Heart right ventricle (tissue), 16 donors: Measurements from ENCODE around the gene DAW1. TPM values are rescaled to one million over a fixed set of nuclear protein-coding genes. Genes with fewer than 3 reads are reported as not detected.
A peak's percentile ranks its signal among the peaks of the same experiment; 100 is the strongest.

Source experiments
- ATAC-seq, 8 donors: fragments of 200-7000 bp; cut with Tn5 transposase; one replicate each; pipeline ENCODE4 v1.9.1; 2020; ENCODE audit warnings: mild to moderate bottlenecking in 8 of 8, moderate library complexity in 8 of 8, moderate number of reproducible peaks in 1 of 8
- DNase-seq, 2 donors: peaks; one replicate each; pipeline ENCODE4 v3.0.0-alpha.2; 2020
- H3K27ac ChIP-seq, 10 donors: fragments of 200-600 bp; sonication (generic) in 2 of 10; one replicate each; pipeline versions ENCODE4 v1.5.0 to v1.8.0; 2020 to 2022; ENCODE audit warnings: mild to moderate bottlenecking in 3 of 10
- H3K27me3 ChIP-seq, 7 donors: fragments of 200-600 bp; one replicate each; pipeline ENCODE4 v1.8.0; 2021 to 2022; ENCODE audit warnings: mild to moderate bottlenecking in 2 of 7
- H3K36me3 ChIP-seq, 9 donors: fragments of 200-600 bp; sonication (generic) in 1 of 9; one replicate each; pipeline versions ENCODE4 v1.5.0 to v1.8.0; 2020 to 2022; ENCODE audit warnings: mild to moderate bottlenecking in 2 of 9
- H3K4me1 ChIP-seq, 9 donors: fragments of 200-600 bp; sonication (generic) in 1 of 9; one replicate each; pipeline versions ENCODE4 v1.5.0 to v1.8.0; 2020 to 2022; ENCODE audit warnings: mild to moderate bottlenecking in 4 of 9
- H3K4me3 ChIP-seq, 10 donors: fragments of 200-600 bp; sonication (generic) in 2 of 10; one replicate each; pipeline versions ENCODE4 v1.5.0 to v1.8.0; 2020 to 2022; ENCODE audit warnings: mild to moderate bottlenecking in 7 of 10, moderate library complexity in 2 of 10
- H3K9me3 ChIP-seq, 11 donors: fragments of 200-600 bp in 10 of 11; sonication (generic) in 2 of 11; one replicate each; pipeline versions ENCODE4 v1.5.0 to v1.8.0; 2013 to 2022; ENCODE audit warnings: mild to moderate bottlenecking in 2 of 11, control low read depth in 1 of 11, moderate library complexity in 1 of 11
- WGBS, 2 donors: extraction: QIAGEN DNeasy Blood & Tissue Kit; methylation state at CpG; one replicate each; pipeline ENCODE4 v1.1.7; 2013; ENCODE audit warnings: inconsistent platforms in 1 of 2; 5-methylcytosine and 5-hydroxymethylcytosine counted together
- intact Hi-C, 10 donors: fragments of 100-400 bp; cut with DNase I; formaldehyde crosslinking; loops; one replicate each; pipeline versions ENCODE4 v1.11.1 to v1.14.2; 2022
- long read RNA-seq, 3 donors: library from polyadenylated mRNA; unstranded; transcript quantifications; one replicate each; pipeline ENCODE4 v2.0.0, GENCODE V29; 2020 to 2021
- polyA plus RNA-seq, 2 donors: library from polyadenylated mRNA; stranded (reverse); fragments of 200-250 nt; gene quantifications; one replicate each; pipeline ENCODE4 v1.2.3, GENCODE V29; 2013
- total RNA-seq, 10 donors: library from RNA; stranded (reverse); fragmentation: NEBNext Ultra II Directional in 3 of 10; extraction: Animal tissue kit (Norgen Biotek cat#: 25700) in 3 of 10; gene quantifications; one replicate each; pipeline versions ENCODE4 v1.2.1 to v1.2.4, GENCODE V29; 2021 to 2023
- TF ChIP-seq, protein P1 (sequence below), 9 donors: fragments of 200-600 bp; sonication (generic) in 2 of 9; IDR thresholded peaks; one replicate each; pipeline versions ENCODE4 v1.5.0 to v1.8.0; 2021 to 2022; ENCODE audit warnings: antibody characterized with exemption in 9 of 9, mild to moderate bottlenecking in 5 of 9, moderate library complexity in 1 of 9
- donor health status: Arrhythmogenic right ventricular cardiomyopathy.
- donor health status: ischemic (EF 13 %, LVEDD 7.1; RV severe dilation, severe dysfunction).
- donor health status: healthy with polysubstance abuse.
- donor health status: DM: no; HTN: yes; CAD: no.
- donor health status: DM: no; HTN: no; CAD: no.
- donor health status: ischemic (EF 25% LVEDD 6.9; RV normal size, moderate dysfunction).
- donor health status: ischemic (EF 25% LVEDD 5.7; RV mildly dilated, moderate dysfunction).
- donor health status: healthy.
- donor health status: DM: yes; HTN: yes; CAD: no.
- donor health status: Ischemic cardiomyopathy.
- donor health status: ischemic (EF 35%, LVEDD 5.7; RV mildly dilated, moderate dysfunction).
- donor health status: nonischemic (EF 11% LVEDD 7.7; RV severe dilation, severe dysfunction).
- donor health status: DM: yes; HTN: yes; CAD: no.
- donor health status: PGD.
- donor health status: ischemic (EF 29% LVEDD 5.4; RV normal size, mild dysfunction).
- donor health status: nonischemic (EF 23%, LVEDD 6.1; RV moderate dilation, normal function).

DAW1 gene, protein sequence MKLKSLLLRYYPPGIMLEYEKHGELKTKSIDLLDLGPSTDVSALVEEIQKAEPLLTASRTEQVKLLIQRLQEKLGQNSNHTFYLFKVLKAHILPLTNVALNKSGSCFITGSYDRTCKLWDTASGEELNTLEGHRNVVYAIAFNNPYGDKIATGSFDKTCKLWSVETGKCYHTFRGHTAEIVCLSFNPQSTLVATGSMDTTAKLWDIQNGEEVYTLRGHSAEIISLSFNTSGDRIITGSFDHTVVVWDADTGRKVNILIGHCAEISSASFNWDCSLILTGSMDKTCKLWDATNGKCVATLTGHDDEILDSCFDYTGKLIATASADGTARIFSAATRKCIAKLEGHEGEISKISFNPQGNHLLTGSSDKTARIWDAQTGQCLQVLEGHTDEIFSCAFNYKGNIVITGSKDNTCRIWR
- total RNA-seq (under 1 TPM in 3 of 10 donors, not detected in 7; 0.14 to 0.50 (median 0.18) TPM), polyA plus RNA-seq (under 1 TPM; 0.22 to 0.43 TPM)
- long read RNA-seq, donor 1, result 0 reads
- long read RNA-seq, donor 2, result 0 reads
- long read RNA-seq, donor 3, partial matches to known transcripts, result 0 of 2 reads
- long read RNA-seq, donor 3, other reads (novel, unspliced or antisense), result 2 of 2 reads

DNA sequence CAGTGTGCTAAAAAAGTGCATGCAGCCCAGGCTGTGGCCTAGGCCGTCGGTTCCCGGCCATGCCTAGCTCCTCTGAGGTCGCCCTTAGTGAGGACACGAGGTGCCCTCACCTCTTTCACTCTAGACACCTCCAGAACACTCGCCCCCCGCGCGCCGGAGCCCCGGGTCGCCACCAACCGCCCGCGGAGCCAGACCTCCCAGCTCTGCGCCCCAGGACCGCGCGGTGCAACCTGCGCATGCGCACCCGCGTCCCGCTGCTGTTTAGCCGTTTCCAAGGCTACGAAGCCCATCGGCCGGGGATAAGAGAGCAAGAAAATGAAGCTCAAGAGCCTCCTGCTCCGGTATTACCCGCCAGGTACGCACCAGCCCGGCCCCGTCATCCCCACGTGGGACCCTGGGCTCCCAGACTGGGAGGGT lies at the start of gene DAW1:
TSS of gene DAW1 (plus strand) at position 257 of the 417 bp plus-strand sequence. CDS start at position 316, 59 bp downstream.
- peak; percentile 59 to 83 (median 70) for ATAC-seq
- intact Hi-C loops, result no loop called here
- 2 to 3% methylated on average over 34 of the region's 34 CpGs for WGBS, 2 donors
- H3K4me3 ChIP-seq, result peak within 1 kb of the TSS in 9 of 10 donors; percentile 6 to 54 (median 44)
- TF ChIP-seq, protein P1, sequence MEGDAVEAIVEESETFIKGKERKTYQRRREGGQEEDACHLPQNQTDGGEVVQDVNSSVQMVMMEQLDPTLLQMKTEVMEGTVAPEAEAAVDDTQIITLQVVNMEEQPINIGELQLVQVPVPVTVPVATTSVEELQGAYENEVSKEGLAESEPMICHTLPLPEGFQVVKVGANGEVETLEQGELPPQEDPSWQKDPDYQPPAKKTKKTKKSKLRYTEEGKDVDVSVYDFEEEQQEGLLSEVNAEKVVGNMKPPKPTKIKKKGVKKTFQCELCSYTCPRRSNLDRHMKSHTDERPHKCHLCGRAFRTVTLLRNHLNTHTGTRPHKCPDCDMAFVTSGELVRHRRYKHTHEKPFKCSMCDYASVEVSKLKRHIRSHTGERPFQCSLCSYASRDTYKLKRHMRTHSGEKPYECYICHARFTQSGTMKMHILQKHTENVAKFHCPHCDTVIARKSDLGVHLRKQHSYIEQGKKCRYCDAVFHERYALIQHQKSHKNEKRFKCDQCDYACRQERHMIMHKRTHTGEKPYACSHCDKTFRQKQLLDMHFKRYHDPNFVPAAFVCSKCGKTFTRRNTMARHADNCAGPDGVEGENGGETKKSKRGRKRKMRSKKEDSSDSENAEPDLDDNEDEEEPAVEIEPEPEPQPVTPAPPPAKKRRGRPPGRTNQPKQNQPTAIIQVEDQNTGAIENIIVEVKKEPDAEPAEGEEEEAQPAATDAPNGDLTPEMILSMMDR (IDR thresholded peaks at IDR 0.05), result no peak
- H3K27ac ChIP-seq, result no peak within 1 kb of the TSS
- H3K27me3 ChIP-seq, result peaks cover 0 to 26% (median 11%) of the 10 kb centered on the region in 7 donors
- DNase-seq, result peak; percentile 26 to 70
- H3K36me3 ChIP-seq, result no peaks in the 10 kb centered on the region
- no peaks in the 10 kb centered on the region for H3K9me3 ChIP-seq
- peaks cover 0 to 11% (median 0%) of the 10 kb centered on the region in 9 donors for H3K4me1 ChIP-seq

DNA sequence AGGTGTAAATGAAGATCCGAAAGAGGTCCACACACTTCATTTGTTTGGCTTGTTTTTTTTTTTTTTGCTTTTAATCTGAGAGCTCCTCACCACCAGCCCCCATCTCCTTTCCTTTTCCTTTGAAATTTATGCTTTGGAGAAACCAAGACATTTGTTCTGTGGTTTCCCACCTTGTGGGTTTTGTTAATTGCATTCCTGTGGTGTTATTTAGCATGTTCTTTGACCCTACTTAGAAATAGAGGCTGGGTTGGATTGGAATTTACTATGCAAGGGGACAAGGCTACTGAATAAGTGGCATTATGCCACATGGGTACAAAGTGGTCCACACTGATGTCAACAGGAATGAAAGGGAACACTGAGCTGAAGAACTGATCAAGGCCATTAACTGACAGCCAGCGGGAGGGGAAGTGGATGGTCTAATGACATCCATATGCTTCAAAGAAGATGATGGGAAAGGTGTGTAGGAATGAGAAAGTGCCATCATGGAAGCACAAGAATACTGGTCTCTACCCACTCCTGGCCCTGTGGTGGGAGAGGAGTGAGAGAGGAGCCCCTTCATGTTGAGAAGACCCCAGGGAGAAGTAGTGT lies 48.9 kb upstream of the DAW1 start:
- WGBS, 2 donors, result 82 to 88% methylated on average over 2 of the region's 2 CpGs
- Histone ChIP-seq H3K27ac (no peak overlapping the region), H3K4me3 (no peak overlapping the region), H3K36me3 (no peaks in the 10 kb centered on the region), H3K4me1 (peaks cover 0 to 18% (median 4%) of the 10 kb centered on the region in 9 donors), H3K9me3 (no peaks in the 10 kb centered on the region), H3K27me3 (peaks cover 0 to 4% (median 0%) of the 10 kb centered on the region in 7 donors)
- intact Hi-C loops, result no loop called here
- no peak for DNase-seq
- ATAC-seq, result no peak
- TF ChIP-seq, protein P1 (IDR thresholded peaks at IDR 0.05), result no peak

DNA sequence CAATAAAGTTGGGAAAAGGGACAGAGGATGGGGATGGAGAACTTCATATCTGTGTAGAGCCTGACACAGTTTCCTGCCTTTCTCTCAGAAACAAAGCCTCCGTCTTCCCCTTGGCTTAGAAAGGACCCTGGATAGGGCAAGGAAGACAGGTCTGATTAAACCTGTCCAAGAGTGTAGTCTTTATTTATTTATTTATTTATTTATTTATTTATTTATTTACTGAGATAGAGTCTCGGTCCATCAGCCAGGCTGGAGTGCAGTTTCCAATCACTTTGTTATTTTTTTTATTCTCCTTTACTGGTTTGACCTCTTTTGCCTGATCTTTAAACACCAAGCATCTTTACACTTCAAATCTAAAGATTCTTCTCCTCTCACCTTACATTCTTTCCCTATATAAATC lies 47.5 kb upstream of the DAW1 start:
- WGBS, 2 donors, result 50 to 55% methylated on average over 2 of the region's 2 CpGs
- TF ChIP-seq, protein P1 (IDR thresholded peaks at IDR 0.05), result no peak
- H3K9me3 ChIP-seq, result no peaks in the 10 kb centered on the region
- no peak overlapping the region for H3K27ac ChIP-seq
- no peak overlapping the region for H3K4me3 ChIP-seq
- no peaks in the 10 kb centered on the region for H3K36me3 ChIP-seq
- ATAC-seq (no peak), DNase-seq (no peak)
- intact Hi-C loops, result no loop called here
- peaks cover 0 to 5% (median 0%) of the 10 kb centered on the region in 9 donors for H3K4me1 ChIP-seq
- peaks cover 0 to 4% (median 0%) of the 10 kb centered on the region in 7 donors for H3K27me3 ChIP-seq

DNA sequence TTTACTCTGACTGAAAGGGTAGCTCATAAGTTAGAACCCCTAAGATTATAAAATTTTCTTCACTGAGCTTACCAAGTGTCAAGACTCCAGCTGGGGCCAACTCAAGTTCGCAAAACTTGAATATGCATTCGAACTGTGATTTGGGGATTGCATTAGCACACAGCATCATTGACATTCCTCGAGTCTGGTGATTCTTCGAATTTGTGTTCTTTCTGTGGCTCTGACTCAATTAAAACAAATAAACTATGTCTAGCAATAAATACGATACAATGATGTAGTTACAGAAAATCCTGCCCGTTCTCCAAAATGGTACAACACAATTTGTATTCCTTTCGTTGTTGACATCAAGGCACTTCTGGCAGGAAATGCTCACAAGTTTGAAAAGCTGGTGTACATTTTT lies 46.7 kb upstream of the DAW1 start:
- intact Hi-C loops, result no loop called here
- Histone ChIP-seq H3K9me3 (no peaks in the 10 kb centered on the region), H3K27ac (no peak overlapping the region), H3K4me1 (no peaks in the 10 kb centered on the region), H3K27me3 (peaks cover 0 to 4% (median 0%) of the 10 kb centered on the region in 7 donors), H3K36me3 (no peaks in the 10 kb centered on the region), H3K4me3 (no peak overlapping the region)
- TF ChIP-seq, protein P1 (IDR thresholded peaks at IDR 0.05), result no peak
- ATAC-seq, result no peak
- DNase-seq, result no peak
- 87 to 90% methylated on average over 7 of the region's 7 CpGs for WGBS, 2 donors
